Measurements from ENCODE around the gene ALOX5.

ALOX5 gene

DNA sequence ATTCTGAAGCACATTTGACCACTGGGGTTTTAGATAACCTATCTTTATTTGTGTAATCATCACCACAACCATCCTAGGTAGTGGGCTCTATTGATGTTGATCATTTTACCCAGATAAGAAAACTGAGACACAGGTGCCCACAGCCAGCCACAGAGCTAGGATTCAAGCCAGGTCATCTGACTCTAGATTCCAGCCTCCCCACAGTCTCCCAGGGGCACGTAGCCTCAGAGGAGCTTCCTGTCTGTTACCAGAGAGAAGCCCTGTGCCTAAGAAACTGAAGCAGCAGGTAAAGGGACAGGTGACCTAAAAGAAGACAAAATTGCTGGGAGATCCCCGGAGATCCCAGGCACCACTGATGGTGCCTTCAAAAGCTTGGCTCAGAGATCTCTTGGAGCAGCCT lies 55.8 kb downstream of the ALOX5 start:
- TF ChIP-seq SPI1 (IDR thresholded peaks at IDR 0.05; ENCODE audit: borderline replicate concordance, low read depth), result no peak
- TF ChIP-seq, protein P1, sequence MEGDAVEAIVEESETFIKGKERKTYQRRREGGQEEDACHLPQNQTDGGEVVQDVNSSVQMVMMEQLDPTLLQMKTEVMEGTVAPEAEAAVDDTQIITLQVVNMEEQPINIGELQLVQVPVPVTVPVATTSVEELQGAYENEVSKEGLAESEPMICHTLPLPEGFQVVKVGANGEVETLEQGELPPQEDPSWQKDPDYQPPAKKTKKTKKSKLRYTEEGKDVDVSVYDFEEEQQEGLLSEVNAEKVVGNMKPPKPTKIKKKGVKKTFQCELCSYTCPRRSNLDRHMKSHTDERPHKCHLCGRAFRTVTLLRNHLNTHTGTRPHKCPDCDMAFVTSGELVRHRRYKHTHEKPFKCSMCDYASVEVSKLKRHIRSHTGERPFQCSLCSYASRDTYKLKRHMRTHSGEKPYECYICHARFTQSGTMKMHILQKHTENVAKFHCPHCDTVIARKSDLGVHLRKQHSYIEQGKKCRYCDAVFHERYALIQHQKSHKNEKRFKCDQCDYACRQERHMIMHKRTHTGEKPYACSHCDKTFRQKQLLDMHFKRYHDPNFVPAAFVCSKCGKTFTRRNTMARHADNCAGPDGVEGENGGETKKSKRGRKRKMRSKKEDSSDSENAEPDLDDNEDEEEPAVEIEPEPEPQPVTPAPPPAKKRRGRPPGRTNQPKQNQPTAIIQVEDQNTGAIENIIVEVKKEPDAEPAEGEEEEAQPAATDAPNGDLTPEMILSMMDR (IDR thresholded peaks at IDR 0.05; ENCODE audit: insufficient read depth, low read length), result no peak
- no peaks in the 10 kb centered on the region for H3K27me3 ChIP-seq (ENCODE audit: insufficient read depth, poor library complexity, severe bottlenecking)
- DNase-seq (ENCODE audit: low read depth in 1 of 2, low spot score in 1 of 2), result no peak
- H3K27ac ChIP-seq (replicated peaks), result no peak overlapping the region
- H3K4me3 ChIP-seq (replicated peaks; ENCODE audit: insufficient read depth, low read length), result no peak overlapping the region

DNA sequence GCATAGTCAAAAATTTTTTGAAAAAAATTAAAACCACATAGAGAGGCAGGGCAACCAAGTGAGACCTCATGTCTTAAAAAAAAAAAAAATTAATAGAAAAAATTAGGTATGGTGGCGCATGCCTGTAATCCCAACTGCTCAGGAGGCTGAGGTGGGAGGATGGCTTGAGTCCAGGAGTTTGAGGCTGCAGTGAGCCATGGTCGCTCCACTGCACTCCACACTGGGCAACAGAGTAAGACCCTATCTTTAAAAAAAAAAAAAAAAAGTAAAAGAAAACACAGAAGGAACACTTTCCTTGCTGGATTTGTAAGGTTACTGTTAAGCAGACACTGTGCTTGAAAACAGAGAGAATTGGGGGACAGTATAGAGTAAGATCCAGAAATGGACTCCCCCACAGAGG lies 58.1 kb downstream of the ALOX5 start:
- TF ChIP-seq GABPA (IDR thresholded peaks at IDR 0.05; ENCODE audit: low read depth) (no peak), POLR2AphosphoS5 (IDR thresholded peaks at IDR 0.05; ENCODE audit: low read depth) (no peak), SPI1 (IDR thresholded peaks at IDR 0.05; ENCODE audit: borderline replicate concordance, low read depth) (no peak)
- TF ChIP-seq, protein P1 (IDR thresholded peaks at IDR 0.05; ENCODE audit: insufficient read depth, low read length), result no peak
- TF ChIP-seq, protein P2, sequence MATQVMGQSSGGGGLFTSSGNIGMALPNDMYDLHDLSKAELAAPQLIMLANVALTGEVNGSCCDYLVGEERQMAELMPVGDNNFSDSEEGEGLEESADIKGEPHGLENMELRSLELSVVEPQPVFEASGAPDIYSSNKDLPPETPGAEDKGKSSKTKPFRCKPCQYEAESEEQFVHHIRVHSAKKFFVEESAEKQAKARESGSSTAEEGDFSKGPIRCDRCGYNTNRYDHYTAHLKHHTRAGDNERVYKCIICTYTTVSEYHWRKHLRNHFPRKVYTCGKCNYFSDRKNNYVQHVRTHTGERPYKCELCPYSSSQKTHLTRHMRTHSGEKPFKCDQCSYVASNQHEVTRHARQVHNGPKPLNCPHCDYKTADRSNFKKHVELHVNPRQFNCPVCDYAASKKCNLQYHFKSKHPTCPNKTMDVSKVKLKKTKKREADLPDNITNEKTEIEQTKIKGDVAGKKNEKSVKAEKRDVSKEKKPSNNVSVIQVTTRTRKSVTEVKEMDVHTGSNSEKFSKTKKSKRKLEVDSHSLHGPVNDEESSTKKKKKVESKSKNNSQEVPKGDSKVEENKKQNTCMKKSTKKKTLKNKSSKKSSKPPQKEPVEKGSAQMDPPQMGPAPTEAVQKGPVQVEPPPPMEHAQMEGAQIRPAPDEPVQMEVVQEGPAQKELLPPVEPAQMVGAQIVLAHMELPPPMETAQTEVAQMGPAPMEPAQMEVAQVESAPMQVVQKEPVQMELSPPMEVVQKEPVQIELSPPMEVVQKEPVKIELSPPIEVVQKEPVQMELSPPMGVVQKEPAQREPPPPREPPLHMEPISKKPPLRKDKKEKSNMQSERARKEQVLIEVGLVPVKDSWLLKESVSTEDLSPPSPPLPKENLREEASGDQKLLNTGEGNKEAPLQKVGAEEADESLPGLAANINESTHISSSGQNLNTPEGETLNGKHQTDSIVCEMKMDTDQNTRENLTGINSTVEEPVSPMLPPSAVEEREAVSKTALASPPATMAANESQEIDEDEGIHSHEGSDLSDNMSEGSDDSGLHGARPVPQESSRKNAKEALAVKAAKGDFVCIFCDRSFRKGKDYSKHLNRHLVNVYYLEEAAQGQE (IDR thresholded peaks at IDR 0.05; ENCODE audit: insufficient replicate concordance, low read depth), result no peak
- H3K27me3 ChIP-seq (ENCODE audit: insufficient read depth, poor library complexity, severe bottlenecking), result no peaks in the 10 kb centered on the region
- no peak overlapping the region for H3K4me3 ChIP-seq (replicated peaks; ENCODE audit: insufficient read depth, low read length)
- no peak overlapping the region for H3K27ac ChIP-seq (replicated peaks)
- DNase-seq (ENCODE audit: low read depth in 1 of 2, low spot score in 1 of 2), result no peak

DNA sequence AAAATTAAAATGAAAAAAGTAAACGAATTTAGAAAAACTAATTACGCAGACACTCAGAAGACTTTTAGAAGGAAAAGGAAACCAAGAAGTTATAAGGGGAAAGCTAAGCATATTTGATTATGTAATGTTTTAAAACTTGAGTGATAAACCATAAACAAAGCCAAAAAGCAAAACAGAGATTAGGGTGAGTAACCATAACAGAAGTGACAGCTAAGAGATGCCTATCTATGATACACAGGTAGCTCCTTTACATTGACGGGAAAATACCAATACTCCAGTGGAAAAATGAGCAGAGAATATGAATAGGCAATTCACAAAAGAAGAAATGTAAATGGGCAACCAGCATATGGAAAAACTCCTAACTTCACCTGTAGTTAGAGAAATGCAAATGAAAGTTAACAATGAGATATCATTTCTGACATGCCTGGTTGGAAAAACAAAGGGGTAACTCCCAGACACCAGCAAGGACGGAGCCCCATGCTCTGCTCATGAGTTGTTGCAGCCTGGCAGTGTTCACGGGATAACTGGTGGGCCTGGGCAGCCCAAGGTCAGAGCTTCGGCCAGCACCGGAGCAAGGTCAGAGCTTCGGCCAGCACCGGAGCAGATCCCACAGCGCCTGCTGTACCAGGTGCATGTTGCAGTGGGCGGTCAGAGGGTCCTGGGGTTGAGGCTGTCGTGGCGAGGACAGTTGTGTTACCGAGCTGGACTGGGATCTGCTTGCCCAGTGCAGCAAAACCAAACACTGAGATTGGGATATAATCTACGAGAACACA lies 58.9 kb downstream of the ALOX5 start:
- Histone ChIP-seq H3K27ac (replicated peaks) (no peak overlapping the region), H3K27me3 (ENCODE audit: insufficient read depth, poor library complexity, severe bottlenecking) (no peaks in the 10 kb centered on the region), H3K4me3 (replicated peaks; ENCODE audit: insufficient read depth, low read length) (no peak overlapping the region)
- DNase-seq (ENCODE audit: low read depth in 1 of 2, low spot score in 1 of 2), result no peak
- TF ChIP-seq POLR2AphosphoS5 (IDR thresholded peaks at IDR 0.05; ENCODE audit: low read depth), result no peak
- no peak for TF ChIP-seq GABPA (IDR thresholded peaks at IDR 0.05; ENCODE audit: low read depth)
- TF ChIP-seq, protein P2 (IDR thresholded peaks at IDR 0.05; ENCODE audit: insufficient replicate concordance, low read depth), result no peak

DNA sequence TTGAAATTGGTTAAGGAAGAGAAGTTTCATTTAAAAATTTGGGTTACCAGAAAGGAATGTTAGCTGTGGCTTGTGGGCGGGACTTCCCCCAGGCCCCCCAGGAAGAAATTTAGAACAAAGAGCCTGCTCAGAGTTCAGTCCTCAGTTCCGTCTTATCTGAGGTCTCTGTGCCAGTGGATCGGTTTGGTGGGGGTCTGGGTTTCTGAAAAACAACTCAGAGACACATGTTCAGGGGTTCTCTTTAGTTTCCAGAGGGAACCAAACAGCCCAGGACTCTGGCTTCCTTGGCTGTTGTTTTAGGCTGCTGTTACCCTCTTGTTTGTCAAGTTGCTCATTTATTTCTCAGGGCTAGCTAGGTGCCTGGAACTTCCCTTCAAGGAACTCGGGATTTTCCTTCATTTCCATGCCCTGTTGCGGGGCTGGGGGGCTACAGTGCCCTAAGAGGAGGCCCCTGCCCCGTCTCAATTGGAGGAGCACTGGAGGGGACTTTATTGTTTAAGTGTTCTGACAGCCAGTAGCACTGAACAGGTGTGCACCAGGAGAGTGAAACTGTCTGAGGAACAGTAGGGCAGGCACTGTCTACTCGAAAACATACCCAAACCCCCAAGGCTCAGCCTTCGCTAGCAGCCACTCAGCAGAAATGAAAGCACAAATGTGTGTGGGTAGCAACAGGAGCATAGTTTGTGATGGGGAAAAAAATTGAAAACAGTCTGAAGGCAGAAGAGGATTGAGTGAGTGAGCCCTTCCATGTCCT lies 59.9 kb downstream of the ALOX5 start:
- TF ChIP-seq POLR2AphosphoS5 (IDR thresholded peaks at IDR 0.05; ENCODE audit: low read depth) (no peak), GABPA (IDR thresholded peaks at IDR 0.05; ENCODE audit: low read depth) (no peak), SPI1 (IDR thresholded peaks at IDR 0.05; ENCODE audit: borderline replicate concordance, low read depth) (no peak)
- TF ChIP-seq, protein P1 (IDR thresholded peaks at IDR 0.05; ENCODE audit: insufficient read depth, low read length), result no peak
- TF ChIP-seq, protein P2 (IDR thresholded peaks at IDR 0.05; ENCODE audit: insufficient replicate concordance, low read depth), result no peak
- Histone ChIP-seq H3K27me3 (ENCODE audit: insufficient read depth, poor library complexity, severe bottlenecking) (no peaks in the 10 kb centered on the region), H3K27ac (replicated peaks) (no peak overlapping the region), H3K4me3 (replicated peaks; ENCODE audit: insufficient read depth, low read length) (no peak overlapping the region)
- no peak for DNase-seq (ENCODE audit: low read depth in 1 of 2, low spot score in 1 of 2)
